ENCODE measurements around the gene MIPOL1.
"Not testable (repeated sequence)": the region's sequence is repeated elsewhere in the genome, so short reads cannot be mapped to it uniquely, and the experiment has no call there.

MIPOL1 gene

DNA sequence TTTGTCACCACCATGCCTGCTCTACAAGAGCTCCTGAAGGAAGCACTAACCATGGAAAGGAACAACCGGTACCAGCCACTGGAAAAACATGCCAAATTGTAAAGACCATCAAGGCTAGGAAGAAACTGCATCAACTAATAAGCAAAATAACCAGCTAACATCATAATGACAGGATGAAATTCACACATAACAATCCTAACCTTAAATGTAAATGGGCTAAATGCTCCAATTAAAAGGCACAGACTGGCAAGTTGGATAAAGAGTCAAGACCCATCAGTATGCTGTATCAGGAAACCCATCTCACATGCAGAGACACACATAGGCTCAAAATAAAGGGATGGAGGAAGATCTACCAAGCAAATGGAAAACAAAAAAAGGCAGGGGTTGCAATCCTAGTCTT lies 97.5 kb downstream of the MIPOL1 start:
- not testable (repeated sequence) for DNase-seq

DNA sequence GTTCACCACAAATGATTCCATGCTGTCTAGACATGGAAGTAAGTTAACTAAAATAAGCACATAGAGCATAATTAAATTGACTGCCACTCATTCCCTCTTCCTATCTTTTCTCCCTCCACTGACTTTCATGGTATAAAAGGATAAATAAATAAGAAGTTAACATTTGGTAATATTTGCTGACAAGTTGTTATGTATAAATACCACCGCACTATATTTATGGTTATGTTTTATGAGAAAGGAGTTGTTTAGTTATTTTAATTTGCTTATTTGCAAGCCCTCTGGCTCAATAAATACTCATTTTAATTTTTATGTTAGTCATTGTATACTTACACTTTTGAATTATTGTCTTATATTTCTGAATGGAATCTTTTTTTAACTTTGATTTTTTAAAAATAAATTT lies 113.5 kb downstream of the MIPOL1 start:
- DNase-seq, result no peak

DNA sequence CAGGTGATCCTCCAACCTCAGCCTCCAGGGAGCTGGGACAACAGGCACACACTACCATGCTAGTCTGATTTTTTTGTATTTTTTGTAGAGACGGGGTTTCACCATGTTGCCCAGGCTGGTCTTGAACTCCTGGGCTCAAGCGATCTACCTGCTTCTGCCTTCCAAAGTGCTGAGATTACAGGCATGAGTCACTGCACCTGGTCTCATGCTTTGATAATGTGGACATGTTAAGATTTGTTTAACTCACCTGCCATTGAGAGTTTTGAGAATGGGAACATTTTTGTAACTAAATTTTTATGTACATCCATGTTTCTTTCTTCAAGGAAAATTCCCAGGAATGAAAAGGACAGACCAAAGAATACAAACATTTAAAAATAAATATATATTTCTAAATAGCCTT lies 121.2 kb downstream of the MIPOL1 start:
- DNase-seq, result no peak

DNA sequence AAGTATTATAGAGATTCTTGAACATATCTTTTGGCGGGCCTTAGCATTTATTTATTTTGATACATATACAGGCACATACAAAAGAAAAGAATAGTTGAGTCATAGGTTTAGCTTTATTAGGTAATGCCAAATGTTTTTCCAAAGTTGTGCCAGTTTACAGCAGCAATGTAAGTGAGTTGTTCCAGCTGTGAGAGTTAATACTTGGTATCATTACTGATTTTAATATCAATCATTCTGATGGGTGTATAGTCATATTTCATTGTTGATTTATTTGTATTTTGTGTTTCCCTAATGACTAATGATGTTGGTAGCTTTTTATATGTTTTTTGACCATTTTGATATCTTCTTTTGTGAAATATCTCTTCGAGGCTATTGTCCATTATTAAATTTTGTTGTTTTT lies 122.4 kb downstream of the MIPOL1 start:
- DNase-seq, result no peak

DNA sequence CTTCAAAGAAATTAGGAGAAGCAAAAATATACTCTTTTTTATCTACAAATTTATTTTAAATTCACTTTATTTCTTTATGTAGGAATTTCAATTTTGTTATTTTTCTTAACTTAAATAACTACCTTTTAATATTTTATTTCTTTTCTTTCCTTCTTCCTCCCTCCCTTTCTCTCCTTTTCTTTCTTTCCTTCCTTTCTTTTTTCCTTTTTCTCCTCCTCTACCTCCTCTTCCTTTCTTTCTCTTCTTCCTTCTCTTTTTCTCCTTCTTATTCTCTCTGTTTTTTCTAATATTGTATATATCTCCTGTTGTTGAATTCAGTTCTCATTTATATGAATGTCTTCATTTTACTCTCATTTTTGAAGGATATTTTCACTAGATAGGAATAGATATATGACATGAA lies 127.6 kb downstream of the MIPOL1 start:
- no peak for DNase-seq

DNA sequence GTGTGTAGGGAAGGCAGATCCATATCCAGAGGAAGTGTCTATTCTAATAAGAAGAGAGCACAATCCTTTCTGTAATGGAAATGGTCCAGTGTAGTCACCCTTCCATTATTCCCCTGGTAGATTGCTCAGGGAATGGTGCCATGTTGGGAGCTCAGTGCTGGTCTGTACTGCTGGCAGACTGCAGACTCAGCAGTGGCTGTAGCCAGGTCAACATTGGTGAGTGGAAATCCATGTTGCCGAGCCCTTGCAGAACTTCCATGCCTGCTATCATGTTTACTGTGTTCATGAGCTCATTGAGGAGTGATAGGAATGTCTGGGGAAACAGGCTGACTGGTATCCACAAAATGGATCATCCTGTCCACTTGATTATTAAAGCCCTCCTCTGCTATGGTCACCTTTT lies 128.7 kb downstream of the MIPOL1 start:
- no peak for DNase-seq

DNA sequence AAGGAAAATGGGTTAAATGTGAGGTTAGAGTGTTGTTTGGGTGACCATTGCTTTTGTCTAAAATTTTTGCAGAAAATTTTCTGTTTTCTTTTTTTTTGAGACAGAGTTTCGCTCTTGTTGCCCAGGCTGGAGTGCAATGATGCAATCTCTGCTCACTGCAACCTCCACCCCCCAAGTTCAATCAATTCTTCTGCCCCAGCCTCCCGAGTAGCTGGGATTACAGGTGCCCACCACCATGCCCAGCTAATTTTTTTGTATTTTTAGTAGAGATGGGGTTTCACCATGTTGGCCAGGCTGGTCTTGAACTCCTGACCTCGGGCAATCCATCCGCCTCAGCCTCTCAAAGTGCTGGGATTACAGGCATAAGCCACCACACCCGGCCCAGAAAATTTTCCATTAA lies 130.2 kb downstream of the MIPOL1 start:
- DNase-seq, result not testable (repeated sequence)

DNA sequence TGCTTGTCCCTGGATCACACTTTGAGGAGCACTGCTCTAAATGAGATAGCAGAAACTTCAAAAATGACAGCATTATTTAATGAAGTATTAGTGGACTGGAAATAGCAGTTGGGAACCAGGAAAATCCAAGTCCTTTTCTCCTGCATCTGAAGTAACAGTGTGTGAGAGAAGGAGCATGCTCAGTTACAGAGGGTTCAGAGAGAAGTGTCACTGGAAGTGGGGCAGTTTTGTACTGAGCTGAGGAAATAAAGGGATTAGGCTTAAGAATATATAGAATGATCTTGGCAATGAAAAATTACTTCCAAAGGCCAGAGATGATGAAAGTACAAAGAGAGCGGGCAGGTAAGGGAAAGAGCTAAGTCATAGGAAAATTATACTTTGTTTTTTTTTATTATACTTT lies 130.9 kb downstream of the MIPOL1 start:
- DNase-seq, result no peak

DNA sequence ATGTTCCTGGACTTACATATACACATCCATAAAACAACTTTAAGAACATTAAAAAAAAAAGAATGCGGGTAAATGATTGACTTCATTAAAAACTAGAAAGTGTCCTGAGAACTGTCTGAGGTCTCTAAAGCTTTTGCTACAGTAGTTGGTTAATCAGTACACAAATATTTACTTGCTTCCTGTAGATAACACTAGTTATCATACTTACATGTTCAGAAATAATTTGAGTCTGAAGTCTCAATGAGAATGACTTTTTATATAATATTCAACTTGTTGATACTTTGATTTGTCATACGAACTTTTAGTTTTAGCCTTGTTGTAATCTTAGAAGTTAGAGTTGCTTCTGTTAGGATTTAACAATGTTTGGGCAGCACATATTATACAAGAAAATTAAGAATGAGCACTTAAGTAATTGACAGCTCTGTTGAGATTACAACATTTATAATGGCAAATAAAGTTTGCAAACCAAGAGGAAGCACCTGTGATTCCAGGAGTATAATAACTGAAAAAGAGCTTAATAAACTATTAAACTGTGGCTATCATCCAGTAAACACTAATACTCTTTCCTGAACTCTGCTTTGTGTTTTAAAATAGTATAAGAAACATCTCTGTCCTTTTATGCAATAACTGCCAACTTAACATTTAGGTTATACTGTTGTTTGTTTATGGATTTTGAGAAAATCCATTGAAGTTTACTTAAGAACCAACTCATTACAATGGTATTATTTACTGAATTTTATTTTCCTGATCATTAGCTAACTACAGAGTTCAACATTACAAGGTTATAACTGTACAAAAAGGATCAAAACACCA lies 131.7 kb downstream of the MIPOL1 start:
- no peak for DNase-seq

DNA sequence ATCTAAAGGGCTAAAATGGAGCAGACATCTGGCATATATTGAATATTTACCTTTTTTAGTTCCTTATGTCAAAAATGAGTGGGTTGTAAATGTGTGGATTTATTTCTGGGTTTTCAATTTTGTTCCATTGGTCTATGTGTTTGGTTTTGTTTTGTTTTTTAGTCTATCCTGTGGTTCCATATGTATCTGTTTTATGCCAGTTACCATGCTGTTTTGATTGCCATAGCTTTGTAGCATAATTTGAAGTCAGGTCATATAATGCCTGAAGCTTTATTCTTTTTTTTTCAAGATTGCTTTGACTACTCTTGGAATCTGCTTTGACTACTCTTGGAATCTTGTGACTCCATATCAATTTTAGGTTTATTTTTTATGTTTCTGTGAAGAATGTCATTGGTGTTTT lies 133.2 kb downstream of the MIPOL1 start:
- DNase-seq, result no peak

DNA sequence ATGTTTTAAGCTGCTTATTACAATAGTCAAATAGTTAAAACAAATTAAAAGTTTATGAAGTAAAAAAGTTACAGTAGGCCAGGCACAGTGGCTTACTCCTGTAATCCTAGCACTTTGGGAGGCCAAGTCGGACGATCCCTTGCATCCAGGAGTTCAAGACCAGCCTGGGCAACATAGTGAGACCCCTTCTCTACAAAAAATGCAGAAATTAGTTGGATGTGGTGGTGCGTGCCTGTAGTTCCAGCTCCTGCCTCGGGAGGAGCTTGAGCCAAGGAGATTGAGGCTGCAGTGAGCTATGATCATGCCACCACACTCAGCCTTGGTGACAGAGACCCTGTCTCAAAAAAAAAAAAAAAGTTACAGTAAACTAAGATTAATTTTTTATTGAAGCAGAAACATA lies 142.6 kb downstream of the MIPOL1 start:
- DNase-seq, result no peak

DNA sequence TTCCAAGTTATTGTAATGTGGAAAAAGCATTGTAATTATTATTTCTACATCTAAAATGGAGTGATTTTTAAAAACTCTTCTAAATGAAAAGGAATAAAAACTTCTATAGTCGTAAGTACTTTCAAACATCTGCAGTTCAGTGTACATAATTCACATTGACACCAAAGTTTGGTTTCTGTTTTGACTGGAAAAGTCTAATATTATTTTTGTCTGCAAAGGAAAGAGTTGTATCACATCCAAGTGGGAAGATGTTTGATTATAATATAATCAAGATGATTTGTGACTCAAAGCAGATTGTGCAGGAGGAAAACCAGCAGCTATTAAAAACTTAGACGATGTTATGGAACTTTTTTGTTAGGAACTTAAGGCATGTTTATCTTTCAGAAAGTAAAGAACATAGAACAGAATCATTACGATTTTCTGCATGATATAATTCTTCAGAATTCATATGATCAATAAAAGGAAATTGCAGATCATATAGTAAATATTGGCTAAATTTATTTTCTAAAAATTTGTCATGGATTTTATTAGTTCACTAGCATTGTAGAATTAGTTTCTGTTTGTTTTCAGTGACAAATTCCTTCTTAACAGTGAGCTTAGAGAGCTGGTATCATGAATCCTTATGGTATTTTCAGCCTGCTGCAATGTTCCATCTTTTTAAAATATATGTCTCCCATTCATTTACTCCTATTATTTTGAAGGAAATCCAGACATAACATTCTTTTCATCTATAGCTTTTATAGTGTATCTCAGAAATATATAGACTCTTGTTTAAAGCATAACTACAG lies 145.8 kb downstream of the MIPOL1 start:
- no peak for DNase-seq

DNA sequence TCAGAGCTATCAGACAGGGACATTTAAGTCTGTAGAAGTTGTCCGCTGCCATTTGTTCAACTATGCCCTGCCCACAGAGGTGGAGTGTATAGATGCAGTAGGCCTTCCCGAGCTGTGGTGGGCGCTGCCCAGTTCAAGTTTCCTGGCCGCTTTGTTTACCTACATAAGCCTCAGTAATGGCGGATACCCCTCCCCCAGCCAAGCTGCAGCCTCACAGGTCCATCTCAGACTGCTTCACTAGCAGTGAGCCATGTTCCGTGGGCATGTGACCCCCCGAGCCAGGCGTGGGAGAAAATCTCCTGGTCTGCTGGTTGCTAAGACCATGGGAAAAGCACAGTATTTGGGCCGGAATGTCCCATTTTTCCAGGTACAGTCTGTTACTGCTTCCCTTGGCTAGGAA lies 165.9 kb downstream of the MIPOL1 start:
- no peak for DNase-seq

DNA sequence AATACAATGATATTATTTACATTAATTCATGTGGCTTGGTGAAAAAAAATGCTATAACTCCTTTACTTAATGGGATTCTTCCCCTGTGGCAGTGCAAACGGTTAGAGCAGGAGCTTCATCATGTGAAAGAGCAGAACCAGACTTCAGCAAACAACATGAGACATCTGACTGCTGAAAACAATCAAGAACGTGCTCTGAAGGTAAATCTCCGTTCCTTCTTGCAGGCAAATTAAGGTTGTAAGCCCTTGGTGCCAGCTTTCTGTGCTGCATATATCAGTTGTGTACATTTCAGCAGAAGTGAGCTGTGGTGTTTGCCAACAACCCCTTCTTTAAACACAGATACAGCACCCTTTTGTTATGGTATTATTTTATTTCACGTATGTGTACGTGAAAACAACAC lies 171.7 kb downstream of the MIPOL1 start:
- DNase-seq, result no peak

DNA sequence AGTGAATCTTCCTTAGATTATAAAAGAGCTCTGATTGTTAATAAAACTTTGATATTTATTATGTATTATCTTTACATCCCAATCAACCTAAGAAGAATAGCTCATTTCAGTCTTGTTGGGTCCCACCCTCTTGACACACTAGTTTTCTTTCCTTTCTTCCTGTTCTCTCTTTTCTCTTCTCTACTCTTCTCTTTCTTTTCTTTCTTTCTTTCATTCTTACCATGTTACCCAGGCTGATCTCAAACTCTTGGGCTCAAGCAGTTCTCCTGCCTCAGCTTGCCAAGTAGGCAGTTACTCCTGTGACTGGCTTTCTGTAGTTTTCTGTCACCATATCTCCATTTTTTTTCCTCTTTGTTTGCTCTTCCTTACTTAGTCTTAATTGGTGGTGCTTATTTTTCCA lies 177.8 kb downstream of the MIPOL1 start:
- no peak for DNase-seq

DNA sequence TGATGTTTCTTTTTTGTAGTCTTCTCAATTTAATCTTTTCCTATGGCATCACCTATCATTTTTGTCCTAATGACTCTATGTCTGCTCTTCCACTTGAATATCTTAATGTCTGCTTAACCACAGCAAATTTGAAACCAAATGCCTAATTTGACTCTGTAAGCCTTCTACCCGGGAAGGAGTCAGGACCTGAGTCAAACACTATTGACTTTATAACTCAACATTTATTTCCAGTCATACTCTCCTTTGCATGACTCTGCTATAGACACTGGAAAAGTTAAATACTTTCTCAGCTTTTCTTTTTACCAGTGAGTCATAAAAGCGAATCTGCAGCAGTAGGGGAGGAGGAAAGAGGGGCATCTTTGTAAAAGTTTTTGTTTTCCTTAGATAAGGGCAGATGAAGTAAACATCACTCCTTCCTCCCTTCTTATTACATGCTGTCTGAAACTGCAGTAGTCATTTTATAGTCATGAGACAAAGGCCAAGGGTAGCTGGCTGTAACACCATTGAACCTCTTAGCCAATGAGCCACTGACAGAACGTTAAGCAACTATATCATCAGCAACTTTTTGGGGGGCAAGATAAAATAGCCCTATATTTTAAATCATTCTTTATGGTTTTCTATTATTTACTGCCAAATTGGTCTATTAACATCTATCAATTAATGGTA lies 179.3 kb downstream of the MIPOL1 start:
- DNase-seq, result no peak

DNA sequence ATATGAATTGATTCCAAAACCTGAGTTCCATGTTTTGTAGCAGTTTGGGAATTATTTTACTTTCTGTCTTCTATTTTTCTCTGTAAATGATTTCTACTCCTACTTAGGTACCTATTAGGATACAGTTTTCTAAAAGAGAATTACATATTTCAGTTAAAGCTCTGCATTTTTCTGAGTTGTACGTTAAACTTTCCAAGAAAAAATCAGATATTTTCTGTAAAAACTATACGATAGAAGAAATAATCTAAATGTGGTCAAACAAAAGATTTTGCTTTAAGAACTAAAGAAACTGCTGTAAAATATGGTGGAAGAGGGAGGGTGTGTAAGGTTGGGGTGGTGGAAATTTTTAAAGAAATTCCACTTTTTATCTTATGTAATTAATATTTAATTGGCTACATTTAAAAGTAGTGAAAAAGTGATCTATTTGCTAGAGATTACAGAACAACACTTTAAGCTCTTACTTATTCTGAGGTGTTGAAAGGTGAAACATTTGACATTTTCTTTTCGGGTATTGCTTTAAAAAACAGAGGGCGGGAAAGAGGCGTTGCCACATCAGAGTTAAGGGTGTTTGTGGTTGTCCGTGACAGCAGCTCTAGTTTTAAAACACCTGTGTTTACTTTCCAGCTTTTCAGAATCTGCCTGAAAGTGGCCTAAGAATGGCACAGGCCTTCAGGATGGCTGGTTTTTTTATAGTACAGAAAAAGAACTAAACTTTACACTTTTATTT lies 187.3 kb downstream of the MIPOL1 start:
- DNase-seq, result no peak

DNA sequence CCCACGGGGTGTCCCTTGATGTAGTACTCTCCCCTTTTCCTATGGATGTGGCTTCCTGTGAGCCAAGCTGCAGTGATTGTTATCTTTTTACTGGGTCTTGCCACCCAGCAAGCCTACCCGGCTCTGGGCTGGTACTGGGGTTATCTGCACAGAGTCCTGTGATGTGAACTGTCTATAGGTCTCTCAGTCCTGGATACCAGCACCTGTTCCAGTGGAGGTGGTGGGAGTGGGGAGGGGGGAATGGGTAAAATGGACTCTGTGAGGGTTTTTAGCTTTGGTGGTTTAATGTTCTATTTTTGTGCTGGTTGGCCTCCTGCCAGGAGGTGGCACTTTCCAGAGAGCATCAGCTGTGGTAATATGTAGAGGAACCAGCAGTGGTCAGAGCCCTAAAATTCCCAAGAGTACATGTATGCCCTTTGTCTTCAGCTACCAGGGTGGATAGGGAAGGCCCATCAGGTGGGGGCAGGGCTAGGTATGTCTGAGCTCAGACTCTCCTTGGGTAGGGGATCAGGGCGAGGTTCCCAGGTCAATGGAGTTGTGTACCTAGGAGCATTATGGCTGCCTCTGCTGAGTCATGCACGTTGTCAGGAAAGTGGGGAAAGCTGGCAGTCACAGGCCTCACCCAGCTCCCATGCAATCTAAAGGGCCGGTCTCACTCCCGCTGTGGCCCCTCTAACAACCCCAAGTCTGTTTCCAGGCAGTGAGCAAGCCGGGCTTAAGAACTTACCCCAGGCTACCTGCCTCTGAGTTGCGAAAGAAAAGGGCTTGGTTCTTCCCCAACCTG lies 199.6 kb downstream of the MIPOL1 start:
- not testable (repeated sequence) for DNase-seq

DNA sequence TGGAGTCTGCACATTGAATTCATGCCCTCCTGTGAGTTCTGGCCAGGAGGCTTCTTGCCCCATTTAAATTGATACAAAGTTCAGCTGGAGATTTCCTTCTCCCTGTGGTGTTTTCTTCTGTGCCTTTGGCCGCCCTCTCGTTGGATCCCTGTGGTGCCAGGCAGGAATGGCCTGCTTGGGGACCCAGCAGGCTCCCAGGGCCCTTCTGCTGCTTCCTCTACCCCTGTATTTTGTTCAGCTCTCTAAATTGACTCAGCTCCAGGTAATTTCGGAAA lies 200.1 kb downstream of the MIPOL1 start:
- DNase-seq, result no peak

DNA sequence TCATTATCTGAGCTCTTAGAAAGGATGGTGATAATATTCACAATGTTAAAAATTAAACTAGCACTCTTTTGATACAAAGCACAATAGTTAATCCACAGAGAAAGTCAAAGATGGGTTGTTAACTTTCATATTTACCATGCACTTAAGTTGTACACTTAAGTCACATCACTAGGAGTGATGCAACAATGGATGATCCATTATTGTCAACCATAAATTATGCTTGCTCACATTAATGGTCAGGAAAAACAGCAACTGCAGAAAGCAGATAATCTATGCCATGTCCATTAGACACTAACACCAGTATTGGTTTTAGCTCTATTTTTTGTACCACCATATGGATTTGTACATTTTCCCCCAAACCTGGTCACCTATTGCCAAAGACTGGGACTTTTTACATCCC lies 201.8 kb downstream of the MIPOL1 start:
- DNase-seq, result no peak

DNA sequence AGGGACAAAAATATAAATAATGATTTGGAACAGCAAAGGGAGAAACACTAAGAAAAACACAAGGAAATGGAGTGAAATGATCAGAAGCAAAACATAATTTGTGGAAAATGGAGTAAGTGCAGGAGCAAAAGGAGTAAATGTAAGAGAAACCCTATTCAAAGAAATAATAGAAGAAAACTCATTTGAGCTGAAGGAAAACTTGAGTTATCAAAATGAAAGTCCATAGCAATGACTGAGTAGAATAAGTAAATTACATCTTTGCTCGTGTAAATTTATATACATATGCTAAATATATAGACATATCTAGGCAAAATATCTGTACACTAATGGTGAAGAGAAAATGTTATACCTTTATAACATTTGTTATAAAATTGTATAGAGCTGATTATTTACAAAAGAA lies 203.4 kb downstream of the MIPOL1 start:
- no peak for DNase-seq

DNA sequence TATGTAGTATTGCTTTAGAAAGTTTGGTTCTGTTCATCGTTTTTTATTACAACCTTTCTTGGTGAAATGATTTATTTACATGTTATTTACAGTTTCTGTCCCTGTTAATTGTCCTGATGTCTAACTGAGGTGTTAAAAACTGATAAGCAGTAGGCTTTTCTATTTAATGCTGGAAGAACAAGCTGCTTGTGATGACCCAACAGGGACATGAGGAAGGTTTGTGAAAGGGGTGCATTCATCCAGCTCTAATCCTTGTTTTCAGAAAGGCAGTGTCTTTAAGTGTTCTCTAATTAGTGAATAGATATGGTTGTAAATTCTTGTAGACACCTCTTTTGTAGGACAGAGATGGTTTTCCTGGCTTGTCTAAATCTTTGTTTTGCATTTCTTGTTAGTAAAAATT lies 205.9 kb downstream of the MIPOL1 start:
- no peak for DNase-seq

DNA sequence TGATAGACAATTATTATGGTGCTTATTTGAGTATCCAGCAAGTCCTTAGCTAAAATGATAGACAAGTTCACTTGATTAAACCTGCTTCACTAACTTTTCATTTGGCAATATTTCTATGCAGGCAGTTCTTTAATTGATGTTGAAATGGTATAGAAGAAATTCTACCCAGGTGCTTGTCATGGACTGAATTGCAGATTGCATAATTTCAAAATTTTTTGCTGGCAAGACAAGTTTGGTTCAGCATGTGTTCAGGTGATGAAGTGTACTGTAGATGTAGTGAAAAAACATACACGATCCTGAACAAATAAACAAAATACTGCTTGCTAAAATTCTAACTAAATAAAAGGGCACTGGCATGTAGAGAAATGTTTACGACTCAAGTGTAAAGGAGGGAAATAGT lies 208.4 kb downstream of the MIPOL1 start:
- DNase-seq, result no peak

Measured in stimulated activated CD4-positive, alpha-beta T cell treated with anti-CD3 and anti-CD28 coated beads, Interleukin-2, amount 100 ng/mL, for 48 hours (primary cell).